GM21381 (cell line): ENCODE measurements around the gene MMADHC.

Experiments
- ATAC-seq: cut with Tn5 transposase; IDR thresholded peaks from one replicate; pipeline ENCODE4 v1.9.1; 2021; ENCODE audit warnings: mild to moderate bottlenecking, moderate library complexity; ENCODE audit not compliant: unreplicated experiment

MMADHC gene

GRCh38 chr2:149559341-149560068 lies 28.1 kb downstream of the MMADHC start:
- ATAC-seq: no peak

GRCh38 chr2:149556452-149556851 lies 31.1 kb downstream of the MMADHC start:
- no peak for ATAC-seq

DNA sequence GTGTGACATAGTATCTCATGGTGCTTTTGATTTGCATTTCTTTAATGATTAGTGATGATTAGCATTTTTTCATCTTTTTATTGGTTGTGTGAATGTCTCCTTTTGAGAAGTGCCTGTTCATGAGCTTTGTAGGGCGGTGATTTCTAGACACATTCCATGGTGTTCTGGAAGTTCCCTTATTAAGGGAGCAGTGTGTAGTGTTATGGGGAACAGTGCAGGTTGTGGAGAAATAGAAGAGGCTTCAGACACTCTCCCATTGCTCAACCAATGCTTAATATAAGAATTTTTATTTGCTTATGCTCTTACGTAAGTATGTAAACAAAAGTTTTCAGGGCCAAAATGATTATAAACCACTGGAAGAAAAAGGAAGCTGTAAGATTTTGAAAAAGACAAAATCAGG lies 34.7 kb downstream of the MMADHC start:
- ATAC-seq: no peak

DNA sequence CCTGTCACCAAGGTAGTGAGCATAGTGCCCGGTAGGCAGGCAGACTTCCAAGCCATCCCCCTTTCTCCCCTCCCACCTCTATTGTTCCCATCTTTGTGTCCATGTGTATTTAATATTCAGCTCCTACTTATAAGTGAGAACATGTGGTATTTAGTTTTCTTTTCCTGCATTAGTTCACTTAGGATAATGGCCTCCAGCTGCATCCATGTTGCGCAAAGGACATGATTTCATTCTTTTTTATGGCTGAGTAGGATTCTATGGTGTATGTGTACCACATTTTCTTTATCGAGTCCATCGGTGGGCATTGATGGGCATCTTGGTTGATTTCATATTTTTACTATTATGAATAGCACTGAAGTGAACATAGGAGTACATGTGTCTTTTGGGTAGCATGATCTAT lies 35.3 kb downstream of the MMADHC start:
- ATAC-seq: no peak

- ATAC-seq: no peak
These were observed 42.9 kb downstream of the MMADHC start for GRCh38 chr2:149544692-149545091.

GRCh38 chr2:149543845-149544244 lies 43.7 kb downstream of the MMADHC start:
- ATAC-seq: no peak

GRCh38 chr2:149540138-149540537 lies 47.4 kb downstream of the MMADHC start:
- ATAC-seq: no peak

GRCh38 chr2:149538138-149538833 lies 49.3 kb downstream of the MMADHC start:
- ATAC-seq: no peak

DNA sequence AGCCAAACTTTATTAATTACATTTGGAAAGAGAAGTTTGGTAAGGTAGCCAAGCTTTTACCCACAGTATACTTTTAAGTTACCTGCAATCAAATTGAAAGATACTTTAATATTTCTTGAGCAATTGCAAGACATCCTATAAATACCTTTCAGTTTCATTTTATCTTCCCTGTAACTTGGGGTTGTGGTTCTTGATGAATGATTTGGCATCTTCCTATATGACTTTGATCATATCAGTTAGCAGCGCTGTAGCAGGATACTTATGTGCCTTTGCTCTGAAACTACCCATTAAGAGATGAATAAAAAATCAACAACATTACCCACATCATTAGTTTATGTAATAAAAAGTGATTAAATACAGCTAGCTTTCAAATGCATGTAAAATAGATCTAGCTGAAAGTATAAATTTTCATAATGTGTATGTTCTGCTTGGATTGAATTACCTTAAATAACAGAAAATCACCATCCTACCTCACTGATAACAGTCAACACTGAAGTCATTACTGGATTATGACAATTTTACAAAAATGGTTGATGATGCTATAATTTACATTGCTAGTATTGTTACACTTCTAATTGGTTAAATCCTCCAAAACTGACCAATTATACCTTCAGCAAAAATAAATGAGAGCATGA lies 50.4 kb downstream of the MMADHC start:
- no peak for ATAC-seq

DNA sequence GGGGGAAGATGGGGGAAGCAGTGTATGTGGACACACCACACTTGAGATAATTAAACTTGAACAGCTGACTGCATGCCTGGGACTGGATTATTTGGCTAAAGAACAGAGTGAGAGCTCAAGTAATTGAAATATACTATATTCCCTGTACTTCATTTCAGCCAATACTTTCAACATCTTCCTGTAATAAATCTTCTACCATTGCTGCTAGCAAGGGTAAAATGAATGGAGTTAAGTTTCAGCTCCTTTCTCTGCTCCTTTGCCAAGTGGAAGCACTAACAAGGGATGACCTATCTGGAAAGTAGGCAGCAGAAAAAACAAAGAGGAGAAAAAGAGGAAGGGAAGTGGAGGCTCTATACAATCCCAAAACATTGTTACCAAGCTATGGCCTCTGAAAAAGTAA lies 50.9 kb downstream of the MMADHC start:
- ATAC-seq: no peak

DNA sequence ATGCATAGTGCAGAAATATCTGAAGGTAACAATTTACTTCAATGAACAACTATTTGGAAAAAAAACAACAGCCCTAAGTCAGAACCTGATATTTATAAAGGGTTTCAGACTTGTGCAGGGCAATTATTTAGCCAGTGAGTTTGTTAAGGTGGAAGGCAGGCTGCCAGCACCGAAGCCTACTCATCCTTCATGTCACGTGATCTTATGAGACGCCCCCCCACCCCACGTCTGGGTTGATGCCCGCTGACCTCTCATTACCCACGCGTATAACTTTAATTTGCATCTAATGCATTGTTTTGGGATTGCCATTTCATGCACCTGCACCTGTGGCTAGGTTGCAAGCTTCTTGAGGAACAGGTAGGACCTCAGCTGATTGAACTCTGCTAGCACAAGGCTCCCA lies 52.9 kb downstream of the MMADHC start:
- no peak for ATAC-seq

DNA sequence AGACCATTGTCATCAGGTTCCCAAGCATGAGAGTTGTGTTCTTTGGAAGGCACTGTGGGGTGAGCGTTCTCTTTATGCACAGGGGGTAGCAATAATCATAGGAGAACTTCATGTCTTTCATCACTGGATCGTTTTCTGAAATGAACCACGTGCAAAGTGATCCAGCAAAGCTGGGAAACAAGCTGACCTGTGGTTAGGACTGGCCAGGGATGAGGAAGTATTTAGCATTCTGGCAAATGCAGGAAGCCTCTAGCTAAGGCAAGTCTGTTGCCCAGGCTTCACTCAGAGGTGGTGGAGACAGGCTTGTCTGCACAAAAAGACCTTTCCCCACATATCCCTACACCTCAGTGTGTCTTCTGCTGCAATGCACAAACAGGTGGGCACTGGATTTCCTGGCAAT lies 58.6 kb downstream of the MMADHC start:
- ATAC-seq: no peak

GRCh38 chr2:149527998-149528755 lies 59.4 kb downstream of the MMADHC start:
- no peak for ATAC-seq

- ATAC-seq: no peak
These were observed 60.9 kb downstream of the MMADHC start for GRCh38 chr2:149526689-149527088.

DNA sequence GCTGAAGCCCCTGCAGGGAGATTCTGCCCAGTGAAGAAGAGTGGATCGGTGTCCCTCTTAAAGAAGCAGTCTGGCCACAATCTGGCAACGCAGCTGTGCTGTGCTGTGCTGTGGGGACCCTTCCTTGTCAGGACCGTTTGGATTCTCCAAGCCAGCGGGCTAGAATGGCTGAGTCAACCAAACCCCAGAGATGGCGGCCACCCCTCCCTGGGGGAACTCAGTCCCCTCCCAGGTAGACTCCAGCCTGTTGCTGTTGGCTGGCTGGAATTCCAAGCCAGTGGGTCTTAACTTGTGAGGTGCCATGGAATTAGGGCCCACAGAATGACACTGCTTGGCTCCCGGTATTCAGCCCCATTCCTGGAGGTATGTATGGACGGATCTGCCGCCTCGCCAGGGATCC lies 62.3 kb downstream of the MMADHC start:
- ATAC-seq: no peak
